GM19438 (cell line): ENCODE results near the gene GLT1D1.

Source experiments
- ATAC-seq: cut with Tn5 transposase; IDR thresholded peaks from one replicate; pipeline ENCODE4 v1.9.1; 2021; ENCODE audit warnings: low read depth; ENCODE audit not compliant: unreplicated experiment

Gene GLT1D1

GRCh38 chr12:128909653-128910052 lies 56.4 kb downstream of the GLT1D1 start:
- no peak for ATAC-seq

DNA sequence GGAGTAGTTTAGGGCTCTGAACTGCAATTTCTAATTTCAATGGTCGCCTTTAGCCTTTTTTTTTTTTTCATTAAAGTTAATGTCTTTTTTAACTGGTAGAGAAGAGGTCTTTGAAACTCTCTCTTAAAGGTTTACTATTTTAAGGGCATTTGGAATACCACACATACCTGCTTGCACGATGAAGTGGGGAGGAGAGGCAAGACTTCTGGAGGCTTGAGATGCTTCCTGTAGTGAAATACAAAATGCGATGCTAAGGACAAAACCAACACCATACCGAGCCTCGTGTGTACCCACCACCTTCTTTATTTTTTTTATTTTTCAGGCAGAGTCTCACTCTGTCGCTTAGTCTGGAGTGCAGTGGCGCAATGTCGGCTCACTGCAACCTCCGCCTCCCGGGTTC lies 57.4 kb downstream of the GLT1D1 start:
- ATAC-seq = no peak

DNA sequence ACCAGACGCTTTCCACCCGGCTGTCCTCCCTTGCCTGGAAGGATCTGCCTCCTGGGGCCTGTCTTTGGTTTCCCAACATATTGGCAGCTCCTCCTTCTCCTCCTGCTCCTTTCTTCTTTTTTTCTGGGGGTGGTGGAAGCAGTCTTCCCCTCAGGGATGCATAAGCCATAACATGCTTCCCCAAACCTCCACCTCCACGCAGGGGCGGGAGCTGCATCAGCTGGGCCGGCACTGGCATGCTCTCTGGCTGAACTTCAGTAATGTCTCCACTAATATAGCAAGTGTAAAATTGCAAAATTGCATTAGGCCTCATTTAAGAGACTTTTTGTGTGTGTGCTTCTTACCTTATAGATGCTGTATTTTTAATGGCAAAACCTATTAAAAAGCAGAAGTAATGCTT lies 58.6 kb downstream of the GLT1D1 start:
- ATAC-seq = no peak

GRCh38 chr12:128914908-128915563 lies 61.8 kb downstream of the GLT1D1 start:
- peak; percentile 96 for ATAC-seq

DNA sequence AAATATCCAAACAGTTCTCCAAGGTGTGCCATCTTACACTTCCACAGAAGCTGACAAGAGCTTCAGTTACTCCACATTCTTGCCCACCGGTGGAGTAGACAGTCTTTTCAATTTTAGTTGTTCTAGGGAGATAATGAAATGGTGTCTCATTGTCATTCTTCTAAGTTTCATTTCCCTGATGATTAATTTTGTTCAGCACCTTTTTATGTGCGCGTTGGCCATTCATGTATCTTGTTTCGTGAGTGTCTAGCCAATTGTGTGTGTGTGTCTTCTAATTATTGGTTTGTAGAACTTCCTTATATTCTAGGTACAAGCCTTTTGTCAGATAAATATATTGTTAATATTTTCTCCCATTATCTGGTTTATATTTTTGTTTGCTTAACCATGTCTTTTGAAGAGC lies 63.1 kb downstream of the GLT1D1 start:
- no peak for ATAC-seq

- ATAC-seq = no peak
Observed at GRCh38 chr12:128918481-128919260, 65.4 kb downstream of the GLT1D1 start.

DNA sequence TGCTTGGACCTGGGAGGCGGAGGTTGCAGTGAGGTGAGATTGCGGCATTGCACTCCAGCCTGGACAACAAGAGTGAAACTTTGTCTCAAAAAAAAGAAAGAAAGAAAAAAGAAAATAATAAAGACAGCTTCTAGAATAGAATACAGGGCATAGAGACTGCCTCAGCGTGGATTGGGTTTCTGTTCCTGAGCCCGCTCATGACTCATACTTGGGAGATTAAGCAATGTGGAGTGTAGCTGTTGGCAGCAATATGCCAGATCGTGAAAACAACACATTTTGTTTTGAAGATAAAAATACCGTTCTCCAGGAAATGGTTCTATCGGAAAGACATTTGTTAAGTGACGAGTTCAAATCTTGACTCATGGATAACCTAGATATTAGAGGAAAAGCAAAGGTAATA lies 67.2 kb downstream of the GLT1D1 start:
- ATAC-seq = no peak

GRCh38 chr12:128928361-128928760 lies 75.1 kb downstream of the GLT1D1 start:
- no peak for ATAC-seq

GRCh38 chr12:128929057-128929456 lies 75.8 kb downstream of the GLT1D1 start:
- no peak for ATAC-seq

GRCh38 chr12:128930606-128931005 lies 77.3 kb downstream of the GLT1D1 start:
- ATAC-seq = no peak

DNA sequence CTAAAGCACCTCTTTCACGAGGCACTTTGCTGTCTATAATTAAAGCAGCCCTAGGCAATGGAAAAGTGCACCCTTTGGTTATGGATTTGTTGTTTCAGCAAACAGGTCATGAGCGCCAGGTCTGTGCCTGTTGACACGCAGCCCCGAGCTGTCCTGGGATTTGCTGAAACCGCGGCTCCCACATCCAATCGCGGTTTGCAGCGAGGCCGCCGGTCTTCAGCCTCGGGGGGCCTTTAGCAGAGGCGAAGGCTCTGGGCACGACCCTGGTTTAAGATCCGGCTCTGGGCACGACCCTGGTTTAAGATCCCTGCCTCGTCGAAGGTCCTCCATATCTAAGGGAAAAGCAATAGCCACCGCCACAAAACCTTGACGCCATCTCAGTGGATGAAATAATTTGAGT lies 79.2 kb downstream of the GLT1D1 start:
- ATAC-seq = no peak

DNA sequence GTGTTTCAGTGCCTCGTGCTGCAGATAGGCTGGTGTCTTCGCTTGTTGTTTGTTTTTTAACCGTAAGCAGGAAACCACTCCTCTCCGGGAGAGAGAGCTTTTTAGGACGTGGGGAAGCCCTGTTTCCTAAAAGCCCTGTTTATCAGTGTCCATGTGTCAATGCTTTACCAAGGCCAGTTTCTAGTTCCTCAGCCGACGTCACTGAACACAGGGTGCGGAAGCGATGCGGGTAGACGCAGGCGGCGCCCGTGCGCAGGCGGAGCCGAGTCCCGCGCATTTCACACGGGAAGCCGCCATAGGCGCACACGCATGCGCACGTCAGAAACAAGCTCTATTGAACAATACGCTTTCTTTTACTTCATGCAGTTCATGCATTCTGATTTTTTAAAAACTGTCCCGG lies 79.8 kb downstream of the GLT1D1 start:
- no peak for ATAC-seq

DNA sequence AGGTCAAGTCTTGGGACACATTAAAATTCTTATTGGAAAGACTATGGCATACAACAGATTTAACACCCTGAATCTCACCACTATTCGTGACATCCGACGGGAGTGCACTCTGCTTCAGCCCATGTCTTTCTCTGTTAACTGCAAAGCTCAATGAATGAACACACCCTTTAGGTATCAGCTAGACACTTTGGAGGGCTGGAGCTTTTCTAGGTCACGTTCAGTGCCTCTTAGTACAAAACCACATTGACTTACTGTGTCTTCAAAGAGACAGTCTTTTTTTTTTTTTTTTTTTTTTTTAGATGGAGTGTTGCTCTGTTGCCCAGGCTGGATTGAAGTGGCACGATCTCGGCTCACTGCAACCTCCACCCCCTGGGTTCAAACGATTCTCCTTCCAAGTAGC lies 80.6 kb downstream of the GLT1D1 start:
- ATAC-seq = no peak

DNA sequence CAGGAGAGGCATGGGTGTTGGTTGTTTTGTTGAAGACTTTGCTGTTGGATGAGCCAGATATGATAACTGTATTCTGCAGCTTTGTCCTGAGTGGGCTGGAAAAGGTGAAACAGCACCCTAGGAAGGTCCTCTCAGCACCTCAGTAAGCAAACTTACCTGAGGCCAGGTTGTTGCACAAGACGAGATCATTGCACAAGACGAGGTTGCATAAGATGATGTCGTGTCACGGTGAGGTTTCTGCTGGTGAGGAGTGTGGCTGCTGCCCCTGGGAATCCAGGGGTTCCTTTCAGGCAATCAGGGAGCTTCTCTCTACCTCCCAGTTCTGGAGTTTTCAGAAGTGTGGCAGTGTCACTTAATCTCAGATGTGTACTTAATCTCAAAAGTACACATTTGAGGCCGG lies 85.6 kb downstream of the GLT1D1 start:
- ATAC-seq = no peak

DNA sequence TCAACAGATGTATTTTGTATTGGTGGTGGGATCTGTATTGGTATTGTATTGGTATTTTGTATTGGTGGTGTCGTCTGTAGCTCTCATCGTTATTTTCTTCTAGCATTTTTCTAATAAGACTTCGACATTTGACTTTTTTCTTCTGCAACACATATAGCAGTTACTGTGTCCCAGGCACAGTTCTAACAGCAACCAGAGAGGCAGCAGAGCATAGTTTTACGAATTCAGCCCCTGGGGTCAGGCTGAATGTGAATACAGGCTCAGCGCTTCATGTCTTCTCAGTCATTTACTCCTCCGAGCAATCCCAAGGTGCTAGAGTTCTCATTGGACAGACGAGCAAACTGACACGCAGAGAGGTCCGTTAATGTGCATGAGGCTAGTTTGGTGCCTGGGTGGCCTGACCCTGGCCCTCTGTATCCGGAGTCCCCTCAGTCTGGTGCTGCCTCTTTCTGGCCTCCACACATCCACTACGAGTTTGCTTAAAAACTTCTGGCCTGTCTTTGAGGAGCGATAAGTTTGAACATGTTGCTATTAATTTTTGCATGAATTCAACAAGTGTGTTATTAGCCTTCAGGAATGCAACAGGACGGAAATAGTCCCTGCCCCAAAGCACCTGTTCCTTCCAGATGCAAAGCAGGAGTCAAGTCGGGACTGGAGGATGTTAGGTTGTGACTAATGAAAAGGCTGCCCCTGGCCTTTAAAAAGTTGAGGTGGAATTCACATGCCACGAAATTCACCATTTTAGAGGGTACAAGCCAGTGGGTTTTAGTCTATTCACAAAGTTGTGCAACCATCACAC lies 87.0 kb downstream of the GLT1D1 start:
- ATAC-seq = no peak

DNA sequence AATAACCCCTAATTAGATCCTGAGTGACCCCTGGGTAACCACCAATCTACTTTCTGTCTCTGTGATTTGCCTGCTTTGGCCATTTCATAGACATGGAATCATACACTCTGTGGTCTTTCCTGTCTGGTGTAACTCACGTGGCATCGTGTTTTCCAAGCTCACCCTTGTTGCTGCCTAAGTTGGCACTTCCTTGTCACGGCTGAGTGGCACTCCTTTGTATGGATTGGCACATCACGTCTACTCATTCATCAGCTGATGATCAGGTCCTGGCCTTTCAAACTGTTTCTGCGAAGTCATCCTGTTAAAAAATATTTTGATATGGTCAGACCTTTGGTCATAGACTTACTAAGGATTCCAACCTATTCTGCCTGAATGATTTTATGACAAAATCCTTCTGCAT lies 87.7 kb downstream of the GLT1D1 start:
- no peak for ATAC-seq

DNA sequence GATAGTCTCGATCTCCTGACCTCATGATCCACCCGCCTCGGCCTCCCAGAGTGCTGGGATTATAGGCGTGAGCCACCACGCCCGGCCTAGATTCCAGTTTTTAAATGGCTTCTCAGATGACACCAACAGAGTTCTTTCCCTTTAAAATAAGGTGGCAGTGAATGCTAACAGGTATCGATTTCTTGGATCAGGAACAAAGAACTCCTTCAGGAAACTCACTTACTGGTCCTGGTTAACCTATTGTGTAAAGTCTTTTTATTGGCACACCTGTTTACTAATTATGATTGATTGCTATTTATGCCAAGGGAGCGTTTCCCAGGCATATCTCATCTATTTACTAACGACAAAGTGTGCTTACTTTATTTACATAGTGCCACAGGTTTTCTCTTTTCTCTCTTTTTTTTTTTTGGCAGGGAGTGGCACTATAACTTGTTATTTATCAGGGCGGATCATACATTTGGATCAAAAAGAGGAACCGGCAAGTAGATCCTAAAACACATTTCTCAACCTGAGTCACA lies 89.7 kb downstream of the GLT1D1 start:
- no peak for ATAC-seq

- ATAC-seq = no peak
Observed at GRCh38 chr12:128944956-128945355, 91.7 kb downstream of the GLT1D1 start.

- ATAC-seq = no peak
Observed at GRCh38 chr12:128947209-128947608, 93.9 kb downstream of the GLT1D1 start.

GRCh38 chr12:128949086-128949485 lies 95.8 kb downstream of the GLT1D1 start:
- ATAC-seq = no peak

DNA sequence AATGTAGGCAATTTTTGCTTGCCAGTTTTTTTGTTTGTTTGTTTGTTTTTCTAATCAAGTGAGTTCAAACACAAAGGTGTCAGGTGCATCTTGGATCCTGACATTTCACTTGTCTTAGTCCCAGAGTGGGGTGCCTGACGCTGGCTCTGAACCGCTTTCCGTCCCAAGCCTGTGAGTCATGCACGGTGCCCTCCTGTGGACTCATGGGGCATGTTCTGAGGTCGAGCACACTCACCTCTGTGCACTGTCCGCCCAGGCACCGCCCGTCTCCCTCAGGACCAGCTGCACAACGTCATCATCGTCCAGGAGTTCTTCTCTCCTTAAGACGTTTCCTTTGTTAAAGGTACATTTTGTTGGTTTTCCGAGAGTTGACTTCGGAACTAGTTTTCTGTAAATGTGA lies 98.2 kb downstream of the GLT1D1 start:
- no peak for ATAC-seq
